DOHH2 (cell line): ENCODE results near the gene SAMD5.

Experiments used
- EZH2phosphoT487 ChIP-seq: fragments of 200-600 bp; sonication (generic); IDR thresholded peaks from 2 replicates; pipeline ENCODE4 v1.6.1; 2017; ENCODE audit warnings: borderline replicate concordance, mild to moderate bottlenecking, antibody characterized with exemption, low read length, moderate library complexity, mixed read lengths
- TF ChIP-seq, protein P1 (sequence below): fragments of 200-600 bp; sonication (generic); IDR thresholded peaks from one replicate; pipeline ENCODE4 v1.5.1; 2014; ENCODE audit warnings: antibody characterized with exemption, mild to moderate bottlenecking, low read depth, low read length; ENCODE audit not compliant: poor library complexity, severe bottlenecking

- TF ChIP-seq, protein P1, sequence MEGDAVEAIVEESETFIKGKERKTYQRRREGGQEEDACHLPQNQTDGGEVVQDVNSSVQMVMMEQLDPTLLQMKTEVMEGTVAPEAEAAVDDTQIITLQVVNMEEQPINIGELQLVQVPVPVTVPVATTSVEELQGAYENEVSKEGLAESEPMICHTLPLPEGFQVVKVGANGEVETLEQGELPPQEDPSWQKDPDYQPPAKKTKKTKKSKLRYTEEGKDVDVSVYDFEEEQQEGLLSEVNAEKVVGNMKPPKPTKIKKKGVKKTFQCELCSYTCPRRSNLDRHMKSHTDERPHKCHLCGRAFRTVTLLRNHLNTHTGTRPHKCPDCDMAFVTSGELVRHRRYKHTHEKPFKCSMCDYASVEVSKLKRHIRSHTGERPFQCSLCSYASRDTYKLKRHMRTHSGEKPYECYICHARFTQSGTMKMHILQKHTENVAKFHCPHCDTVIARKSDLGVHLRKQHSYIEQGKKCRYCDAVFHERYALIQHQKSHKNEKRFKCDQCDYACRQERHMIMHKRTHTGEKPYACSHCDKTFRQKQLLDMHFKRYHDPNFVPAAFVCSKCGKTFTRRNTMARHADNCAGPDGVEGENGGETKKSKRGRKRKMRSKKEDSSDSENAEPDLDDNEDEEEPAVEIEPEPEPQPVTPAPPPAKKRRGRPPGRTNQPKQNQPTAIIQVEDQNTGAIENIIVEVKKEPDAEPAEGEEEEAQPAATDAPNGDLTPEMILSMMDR, result no peak
- TF ChIP-seq EZH2phosphoT487, result no peak
These were observed 108.9 kb downstream of the SAMD5 start for GRCh38 chr6:147617366-147617765.
